HepG2 (cell line): ENCODE results near the gene ENHO. TPM values are rescaled to one million over a fixed set of nuclear protein-coding genes. Genes with fewer than 3 reads are reported as not detected.
A peak's percentile ranks its signal among the peaks of the same experiment; 100 is the strongest.

Source experiments
- ATAC-seq: fragments of 200-7000 bp; cut with Tn5 transposase; 3 replicates; pipeline ENCODE4 v1.9.1; 2020; ENCODE audit warnings: mild to moderate bottlenecking, moderate library complexity
- BruUV-seq: library from RNA; stranded (reverse); fragments of 400-500 nt; replicated peaks from 2 replicates; lab custom pipeline; 2021; lab: Mats Ljungman, UMichigan
- CTCF ChIA-PET: fragments of 300-600 bp; formaldehyde crosslinking; extraction: SDS; loops from one replicate; lab custom pipeline; 2021; ENCODE audit warnings: low total read pairs, inconsistent platforms, low intra/inter-chr PET ratio; lab: Yijun Ruan, JAX
- POLR2A ChIA-PET: fragments of 350-600 bp; sonication (Branson Sonifier 250); formaldehyde crosslinking; loops from one replicate; lab custom pipeline; 2020; ENCODE audit warnings: antibody characterized with exemption, inconsistent platforms; lab: Yijun Ruan, JAX
- DNase-seq: peaks from one replicate; pipeline ENCODE4 v3.0.0-alpha.2; 2015; ENCODE audit warnings: low spot score
- FAIRE-seq: peaks from 3 replicates; lab custom pipeline; 2011; peaks lifted over from hg19 to GRCh38; lab: Jason Lieb, UNC
- H2AFZ ChIP-seq: one replicate; pipeline ENCODE4 v1.6.1; 2011; ENCODE audit warnings: low read length, inconsistent platforms
- H3K27ac ChIP-seq: fragments of 300-600 bp; 3 replicates; pipeline ENCODE4 v1.8.0; 2011; ENCODE audit warnings: mixed run types, mild to moderate bottlenecking, mixed read lengths, low read length, inconsistent platforms; ENCODE audit not compliant: insufficient read depth; ENCODE audit errors: extremely low read length
- H3K27me3 ChIP-seq, 2 experiments: fragments of 200-600 bp in 1 of 2; 2 replicates in 1 of 2; 3 replicates in 1 of 2; pipeline versions ENCODE4 v1.6.0 to v1.8.0; 2011; ENCODE audit warnings: low read length in 2 of 2, mild to moderate bottlenecking in 2 of 2, moderate library complexity in 2 of 2, inconsistent platforms in 1 of 2; ENCODE audit not compliant: insufficient read depth in 2 of 2, control insufficient read depth in 1 of 2
- H3K36me3 ChIP-seq, 2 experiments: fragments of 200-600 bp in 1 of 2; replicated peaks in 1 of 2; 2 replicates in 1 of 2; 3 replicates in 1 of 2; pipeline versions ENCODE4 v1.5.1 to v1.8.0; 2011; ENCODE audit warnings: low read length in 2 of 2, inconsistent platforms in 1 of 2; ENCODE audit not compliant: insufficient read depth in 2 of 2, control insufficient read depth in 1 of 2
- H3K4me1 ChIP-seq: 2 replicates; pipeline ENCODE4 v1.5.1; 2012; ENCODE audit warnings: low read length, inconsistent platforms; ENCODE audit not compliant: insufficient read depth
- H3K4me2 ChIP-seq: 2 replicates; pipeline ENCODE4 v1.6.0; 2011; ENCODE audit warnings: low read depth, low read length, inconsistent platforms
- H3K4me3 ChIP-seq, 3 experiments: fragments of 200-600 bp in 1 of 3; sonication (generic), shearing (Covaris generic) in 1 of 3; replicated peaks in 1 of 3; 2 replicates each; pipeline ENCODE4 v1.5.1; 2011 to 2016; ENCODE audit warnings: low read length in 3 of 3, inconsistent platforms in 2 of 3, low read depth in 2 of 3, mild to moderate bottlenecking in 2 of 3, control low read depth in 1 of 3, mixed read lengths in 1 of 3; ENCODE audit not compliant: insufficient read depth in 1 of 3
- H3K79me2 ChIP-seq: one replicate; pipeline ENCODE4 v1.6.1; 2011; ENCODE audit warnings: low read length, inconsistent platforms; ENCODE audit not compliant: insufficient read depth
- H3K9ac ChIP-seq: 2 replicates; pipeline ENCODE4 v1.6.0; 2011; ENCODE audit warnings: mild to moderate bottlenecking, low read depth, low read length, inconsistent platforms; ENCODE audit not compliant: insufficient read depth
- H3K9me3 ChIP-seq: 2 replicates; pipeline ENCODE4 v1.5.1; 2012; ENCODE audit warnings: mild to moderate bottlenecking, low read length
- H4K20me1 ChIP-seq: 2 replicates; pipeline ENCODE4 v1.6.0; 2011; ENCODE audit warnings: inconsistent platforms, mild to moderate bottlenecking, low read length, moderate library complexity; ENCODE audit not compliant: insufficient read depth
- BRCA1 ChIP-seq: sonication (generic); formaldehyde crosslinking; IDR thresholded peaks from 2 replicates; pipeline ENCODE4 v1.4.0; 2020; ENCODE audit warnings: missing genetic modification reagents
- CEBPB ChIP-seq: IDR thresholded peaks from 2 replicates; pipeline ENCODE4 v1.6.1; 2011; ENCODE audit warnings: low read depth, low read length, improper control_type of control experiment, borderline replicate concordance
- KDM2A ChIP-seq: sonication (generic); formaldehyde crosslinking; IDR thresholded peaks from 2 replicates; pipeline ENCODE4 v1.4.0; 2020; ENCODE audit warnings: low read depth, missing genetic modification reagents, borderline replicate concordance
- MIER3 ChIP-seq: IDR thresholded peaks from 2 replicates; pipeline ENCODE4 v1.6.1; 2016; ENCODE audit warnings: missing compliant biosample characterization, borderline replicate concordance
- NFE2L1 ChIP-seq: sonication (generic); formaldehyde crosslinking; IDR thresholded peaks from 2 replicates; pipeline ENCODE4 v1.4.0; 2020; ENCODE audit warnings: missing genetic modification reagents, mild to moderate bottlenecking, borderline replicate concordance
- PITX1 ChIP-seq: sonication (generic); formaldehyde crosslinking; IDR thresholded peaks from 2 replicates; pipeline ENCODE4 v1.5.1; 2020; ENCODE audit warnings: mild to moderate bottlenecking, missing genetic modification reagents
- PLSCR1 ChIP-seq: sonication (generic); formaldehyde crosslinking; IDR thresholded peaks from 2 replicates; pipeline ENCODE4 v1.5.0; 2020; ENCODE audit warnings: missing genetic modification reagents, mild to moderate bottlenecking, borderline replicate concordance
- RFXANK ChIP-seq: IDR thresholded peaks from 2 replicates; pipeline ENCODE4 v1.6.1; 2016
- SNRNP70 ChIP-seq: fragments of 200-400 bp; formaldehyde crosslinking; IDR thresholded peaks from 2 replicates; pipeline ENCODE4 v1.6.1; 2017; ENCODE audit warnings: mild to moderate bottlenecking, low read depth, low read length, moderate library complexity
- YEATS4 ChIP-seq: sonication (generic); formaldehyde crosslinking; IDR thresholded peaks from 2 replicates; pipeline ENCODE4 v1.4.0; 2020; ENCODE audit warnings: missing genetic modification reagents, borderline replicate concordance
- ZFP62 ChIP-seq: sonication (generic); formaldehyde crosslinking; IDR thresholded peaks from 2 replicates; pipeline ENCODE4 v1.4.0; 2020; ENCODE audit warnings: missing genetic modification reagents
- ZFYVE20 ChIP-seq: sonication (generic); formaldehyde crosslinking; IDR thresholded peaks from 2 replicates; pipeline ENCODE4 v1.8.0; 2023; ENCODE audit warnings: low read depth, mild to moderate bottlenecking, moderate library complexity, missing genetic modification reagents, borderline replicate concordance
- ZNF512B ChIP-seq: sonication (generic); formaldehyde crosslinking; IDR thresholded peaks from 2 replicates; pipeline ENCODE4 v1.5.1; 2020; ENCODE audit warnings: missing genetic modification reagents, mild to moderate bottlenecking, borderline replicate concordance
- ZNF549 ChIP-seq: sonication (generic); formaldehyde crosslinking; IDR thresholded peaks from 2 replicates; pipeline ENCODE4 v1.5.0; 2020; ENCODE audit warnings: missing genetic modification reagents
- ZNF781 ChIP-seq: sonication (generic); formaldehyde crosslinking; IDR thresholded peaks from 2 replicates; pipeline ENCODE4 v1.5.1; 2020; ENCODE audit warnings: borderline replicate concordance, mild to moderate bottlenecking, missing genetic modification reagents; ENCODE audit errors: not compliant biosample characterization
- ZSCAN22 ChIP-seq: sonication (generic); formaldehyde crosslinking; IDR thresholded peaks from 2 replicates; pipeline ENCODE4 v1.4.0; 2020; ENCODE audit warnings: mild to moderate bottlenecking, missing genetic modification reagents
- WGBS: methylation state at CpG from one replicate; pipeline ENCODE4 v1.1.6; 2017; ENCODE audit warnings: low lambda C conversion rate; 5-methylcytosine and 5-hydroxymethylcytosine counted together
- in situ Hi-C: cut with HindIII; loops from 2 replicates; pipeline ENCODE4 v1.10.0; 2017; ENCODE audit warnings: low pct_unique_long_range_greater_than_20kb; ENCODE audit not compliant: extremely low pct_ligation_motif_present
- intact Hi-C: fragments of 100-400 bp; cut with micrococcal nuclease; formaldehyde crosslinking; loops from one replicate; pipeline ENCODE4 v1.10.0; 2022; ENCODE audit not compliant: unreplicated experiment
- polyA plus RNA-seq, 8 experiments: library from polyadenylated mRNA; depleted of rRNA in 3 of 8; stranded (reverse) in 7 of 8; unstranded in 1 of 8; fragments of >200 nt; fragmentation: Illumina TruSeq in 4 of 8; extraction: Trizol in 4 of 8; gene quantifications; 2 replicates each; pipeline versions ENCODE4 v1.2.1 to v1.2.3, GENCODE V29; 2011 to 2016; ENCODE audit warnings: low read depth in 4 of 8, missing spikeins in 1 of 8, mixed read lengths in 1 of 8; ENCODE audit not compliant: insufficient read depth in 1 of 8
- total RNA-seq, 5 experiments: library from RNA; depleted of rRNA; stranded (reverse); fragments of >200 nt; fragmentation: Illumina TruSeq; extraction: Trizol; gene quantifications; 2 replicates each; pipeline ENCODE4 v1.2.3, GENCODE V29; 2016; ENCODE audit warnings: low read depth in 1 of 5

The ENHO gene
- total and polyA plus RNA-seq, 2 of the 13 experiments (the other 11 are each of a cell fraction or from before 2014, with no cell fraction given): 0.08 to 0.60 TPM

DNA sequence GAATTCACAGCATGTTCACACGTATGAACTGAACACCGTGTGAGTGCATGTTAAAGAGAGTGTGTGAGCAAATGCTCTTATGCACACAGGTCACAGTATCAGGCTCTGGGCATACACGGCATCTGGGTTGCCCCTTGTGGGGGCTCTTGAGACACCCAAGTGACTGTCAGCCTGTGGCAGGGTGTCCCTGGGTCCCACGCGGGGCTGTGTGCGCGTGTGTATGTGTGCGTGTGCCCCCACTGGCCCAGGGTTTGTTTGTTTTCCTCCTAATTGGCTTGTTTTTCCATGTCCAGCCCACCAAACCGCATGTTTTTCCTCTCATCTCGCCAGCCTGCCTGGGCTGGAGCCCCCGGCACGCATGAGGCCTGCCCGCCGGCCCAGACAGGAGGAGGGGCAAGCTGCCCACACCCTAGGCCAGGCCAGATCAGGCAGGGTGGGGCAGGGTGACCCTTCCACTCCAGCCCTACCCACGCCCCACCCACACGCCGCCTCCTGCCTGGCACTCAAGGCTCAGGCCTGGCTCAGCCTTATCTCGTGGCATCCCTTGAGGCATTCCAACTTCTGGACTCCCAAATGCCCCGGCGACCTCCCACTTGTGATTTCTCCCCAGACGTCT, 37.9 kb upstream of the ENHO start:
- peak; percentile 7; the same call in 2 of the 3 replicates for ATAC-seq
- no TSS peak for BruUV-seq
- no peak for TF ChIP-seq ZNF781 (CRISPR knock-in tag)
- TF ChIP-seq ZFP62: no peak
- no peak for TF ChIP-seq SNRNP70
- no peak for TF ChIP-seq RFXANK (CRISPR knock-in tag)
- no peak for TF ChIP-seq ZNF512B
- TF ChIP-seq ZNF549 (CRISPR knock-in tag): no peak
- no peak for TF ChIP-seq MIER3 (CRISPR knock-in tag)
- TF ChIP-seq PLSCR1: no peak
- TF ChIP-seq ZFYVE20 (CRISPR knock-in tag): no peak
- TF ChIP-seq CEBPB: no peak
- TF ChIP-seq PITX1 (CRISPR knock-in tag): no peak
- TF ChIP-seq NFE2L1: no peak
- TF ChIP-seq YEATS4: no peak
- TF ChIP-seq BRCA1: no peak
- TF ChIP-seq KDM2A: no peak
- TF ChIP-seq ZSCAN22: no peak
- Histone ChIP-seq H3K4me3 (no peak overlapping the region), H3K27ac (no peak overlapping the region), H3K36me3 (no peaks in the 10 kb centered on the region), H3K9ac (no peak overlapping the region), H4K20me1 (no peaks in the 10 kb centered on the region; the same call in 1 of the 2 replicates), H3K27me3 (peaks cover 2 to 47% of the 10 kb centered on the region in 2 experiments; a peak in 3 of 5 replicates), H2AFZ (no peak overlapping the region), H3K9me3 (no peaks in the 10 kb centered on the region), H3K4me2 (peak overlapping the region; percentile 63), H3K79me2 (no peaks in the 10 kb centered on the region), H3K4me1 (peaks cover 20% of the 10 kb centered on the region)
- ChIA-PET POLR2A (no interaction called here), CTCF (no interaction called here)
- WGBS: 48% methylated on average over 17 of the region's 21 CpGs
- no peak for FAIRE-seq
- DNase-seq: no peak
- in situ Hi-C loops: no loop called here
- intact Hi-C loops: no loop called here
